WERI-Rb-1 (cell line): ENCODE results near the gene TMEM40.
"Not testable (repeated sequence)": the region's sequence is repeated elsewhere in the genome, so short reads cannot be mapped to it uniquely, and the experiment has no call there.

Experiments
- DNase-seq: peaks from one replicate; pipeline ENCODE4 v3.0.0-alpha.2; 2020
- H3K27ac ChIP-seq: fragments of 250-450 bp; sonication (Bioruptor Pico); 2 replicates; pipeline ENCODE4 v1.5.1; 2020; ENCODE audit warnings: mild to moderate bottlenecking, moderate library complexity
- H3K27me3 ChIP-seq: fragments of 250-450 bp; sonication (Bioruptor Pico); 2 replicates; pipeline ENCODE4 v1.5.1; 2021; ENCODE audit warnings: mild to moderate bottlenecking, low read depth, moderate library complexity; ENCODE audit not compliant: insufficient read depth, severe bottlenecking
- H3K36me3 ChIP-seq: fragments of 250-450 bp; sonication (Bioruptor Pico); 2 replicates; pipeline ENCODE4 v1.5.1; 2020; ENCODE audit warnings: mild to moderate bottlenecking, moderate library complexity
- H3K4me3 ChIP-seq: 2 replicates; pipeline ENCODE4 v1.5.1; 2011; ENCODE audit warnings: low read depth, mild to moderate bottlenecking, control low read depth, low read length
- H3K9me3 ChIP-seq: fragments of 250-450 bp; sonication (Bioruptor Pico); 2 replicates; pipeline ENCODE4 v1.5.1; 2021; ENCODE audit warnings: mild to moderate bottlenecking, moderate library complexity; ENCODE audit not compliant: severe bottlenecking
- CTCF ChIP-seq: IDR thresholded peaks from 2 replicates; pipeline ENCODE4 v1.5.1; 2011; ENCODE audit warnings: low read depth, mild to moderate bottlenecking, control low read depth, inconsistent platforms, low read length

The TMEM40 gene

GRCh38 chr3:12706504-12707253, 52.4 kb downstream of the TMEM40 start:
- Histone ChIP-seq H3K36me3 (no peaks in the 10 kb centered on the region), H3K27ac (no peak overlapping the region), H3K27me3 (no peaks in the 10 kb centered on the region), H3K9me3 (no peaks in the 10 kb centered on the region), H3K4me3 (no peak overlapping the region)
- peak; percentile 96 for TF ChIP-seq CTCF
- DNase-seq, result peak; percentile 83

DNA sequence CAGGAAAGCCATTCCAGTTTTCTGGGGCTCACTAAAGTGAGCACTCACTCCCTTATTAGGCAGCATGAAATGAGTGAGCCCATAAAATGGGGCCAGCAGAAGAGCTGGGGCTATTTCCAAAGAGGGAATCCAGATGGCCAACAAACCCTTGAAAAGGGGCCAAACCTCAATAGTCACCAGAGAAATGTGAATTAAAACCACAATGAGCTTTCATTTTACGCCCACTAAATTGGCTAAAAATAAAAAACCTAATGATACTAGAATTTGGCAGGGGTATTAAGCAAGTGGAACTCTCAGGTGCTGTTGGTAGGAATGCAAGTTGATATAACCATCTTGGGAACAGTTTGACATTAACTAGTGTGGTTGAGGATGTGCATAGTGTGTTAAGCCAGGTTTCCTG, 53.1 kb downstream of the TMEM40 start:
- no peak overlapping the region for H3K27ac ChIP-seq
- no peaks in the 10 kb centered on the region for H3K9me3 ChIP-seq
- no peak for TF ChIP-seq CTCF
- no peaks in the 10 kb centered on the region for H3K27me3 ChIP-seq
- DNase-seq, result no peak
- no peaks in the 10 kb centered on the region for H3K36me3 ChIP-seq
- no peak overlapping the region for H3K4me3 ChIP-seq

- H3K9me3 ChIP-seq, result no peaks in the 10 kb centered on the region
- no peak overlapping the region for H3K27ac ChIP-seq
- no peaks in the 10 kb centered on the region for H3K27me3 ChIP-seq
- TF ChIP-seq CTCF, result no peak
- DNase-seq, result no peak
- no peaks in the 10 kb centered on the region for H3K36me3 ChIP-seq
- H3K4me3 ChIP-seq, result no peak overlapping the region
These were observed 53.6 kb downstream of the TMEM40 start for GRCh38 chr3:12705374-12705926.

GRCh38 chr3:12702501-12702900, 56.6 kb downstream of the TMEM40 start:
- DNase-seq, result no peak
- Histone ChIP-seq H3K27me3 (no peaks in the 10 kb centered on the region), H3K4me3 (no peak overlapping the region), H3K27ac (no peak overlapping the region), H3K9me3 (no peaks in the 10 kb centered on the region), H3K36me3 (no peaks in the 10 kb centered on the region)
- no peak for TF ChIP-seq CTCF

DNA sequence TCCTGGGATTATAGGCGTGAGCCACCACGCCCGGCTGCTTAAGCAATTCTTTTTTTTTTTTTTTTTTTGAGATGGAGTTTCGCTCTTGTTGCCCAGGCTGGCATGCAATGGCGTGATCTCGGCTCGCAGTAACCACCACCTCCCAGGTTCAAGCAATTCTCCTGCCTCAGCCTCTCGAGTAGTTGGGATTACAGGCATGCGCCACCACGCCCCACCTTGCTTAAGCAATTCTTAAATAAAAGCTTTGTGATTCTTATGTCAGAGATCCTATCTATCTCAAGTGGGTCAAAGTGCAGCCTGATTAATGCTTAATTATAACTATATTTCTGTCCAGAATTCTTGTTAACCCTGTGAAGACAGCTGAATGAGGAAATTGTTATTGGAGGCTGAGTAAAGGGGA, 57.5 kb downstream of the TMEM40 start:
- DNase-seq, H3K27ac ChIP-seq, H3K9me3 ChIP-seq, H3K4me3 ChIP-seq, H3K27me3 ChIP-seq, H3K36me3 ChIP-seq: not testable (repeated sequence)

GRCh38 chr3:12700800-12701199, 58.3 kb downstream of the TMEM40 start:
- H3K4me3 ChIP-seq, result no peak overlapping the region

More at GRCh38 chr3:12700800-12701199, 58.3 kb downstream of the TMEM40 start:
- Histone ChIP-seq H3K9me3 (no peaks in the 10 kb centered on the region), H3K36me3 (no peaks in the 10 kb centered on the region), H3K27me3 (no peaks in the 10 kb centered on the region), H3K27ac (no peak overlapping the region)
- no peak for TF ChIP-seq CTCF
- DNase-seq, result no peak
